ENCODE data around the gene BBS5.

DNA sequence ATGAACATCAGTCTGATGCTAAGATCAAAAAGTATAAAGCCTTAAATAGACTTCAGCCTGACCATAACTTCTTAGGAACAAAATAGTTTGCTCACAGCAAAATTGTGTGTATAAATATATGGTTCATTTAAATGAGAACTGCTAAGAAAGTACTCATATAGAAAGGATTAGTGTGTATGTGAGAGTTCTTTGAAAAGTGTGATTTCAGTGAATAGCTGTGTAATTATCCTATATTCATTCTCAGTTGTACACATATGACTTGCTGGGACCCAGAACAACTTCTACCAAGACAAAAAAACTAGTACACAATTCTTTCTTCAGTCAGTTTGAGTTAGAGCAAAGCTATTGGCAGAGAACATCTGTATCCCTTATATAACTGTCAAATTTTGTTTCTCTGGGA lies 7.2 kb downstream of the BBS5 start:
- TF ChIP-seq ZNF274 (IDR thresholded peaks at IDR 0.05; ENCODE audit: low read length), result no peak
- no peak for TF ChIP-seq ZNF274 (tag by site-specific recombination; IDR thresholded peaks at IDR 0.05; ENCODE audit: borderline replicate concordance)
- TF ChIP-seq, protein P1, sequence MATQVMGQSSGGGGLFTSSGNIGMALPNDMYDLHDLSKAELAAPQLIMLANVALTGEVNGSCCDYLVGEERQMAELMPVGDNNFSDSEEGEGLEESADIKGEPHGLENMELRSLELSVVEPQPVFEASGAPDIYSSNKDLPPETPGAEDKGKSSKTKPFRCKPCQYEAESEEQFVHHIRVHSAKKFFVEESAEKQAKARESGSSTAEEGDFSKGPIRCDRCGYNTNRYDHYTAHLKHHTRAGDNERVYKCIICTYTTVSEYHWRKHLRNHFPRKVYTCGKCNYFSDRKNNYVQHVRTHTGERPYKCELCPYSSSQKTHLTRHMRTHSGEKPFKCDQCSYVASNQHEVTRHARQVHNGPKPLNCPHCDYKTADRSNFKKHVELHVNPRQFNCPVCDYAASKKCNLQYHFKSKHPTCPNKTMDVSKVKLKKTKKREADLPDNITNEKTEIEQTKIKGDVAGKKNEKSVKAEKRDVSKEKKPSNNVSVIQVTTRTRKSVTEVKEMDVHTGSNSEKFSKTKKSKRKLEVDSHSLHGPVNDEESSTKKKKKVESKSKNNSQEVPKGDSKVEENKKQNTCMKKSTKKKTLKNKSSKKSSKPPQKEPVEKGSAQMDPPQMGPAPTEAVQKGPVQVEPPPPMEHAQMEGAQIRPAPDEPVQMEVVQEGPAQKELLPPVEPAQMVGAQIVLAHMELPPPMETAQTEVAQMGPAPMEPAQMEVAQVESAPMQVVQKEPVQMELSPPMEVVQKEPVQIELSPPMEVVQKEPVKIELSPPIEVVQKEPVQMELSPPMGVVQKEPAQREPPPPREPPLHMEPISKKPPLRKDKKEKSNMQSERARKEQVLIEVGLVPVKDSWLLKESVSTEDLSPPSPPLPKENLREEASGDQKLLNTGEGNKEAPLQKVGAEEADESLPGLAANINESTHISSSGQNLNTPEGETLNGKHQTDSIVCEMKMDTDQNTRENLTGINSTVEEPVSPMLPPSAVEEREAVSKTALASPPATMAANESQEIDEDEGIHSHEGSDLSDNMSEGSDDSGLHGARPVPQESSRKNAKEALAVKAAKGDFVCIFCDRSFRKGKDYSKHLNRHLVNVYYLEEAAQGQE (tag by site-specific recombination; IDR thresholded peaks at IDR 0.05), result no peak
- TF ChIP-seq, protein P2, sequence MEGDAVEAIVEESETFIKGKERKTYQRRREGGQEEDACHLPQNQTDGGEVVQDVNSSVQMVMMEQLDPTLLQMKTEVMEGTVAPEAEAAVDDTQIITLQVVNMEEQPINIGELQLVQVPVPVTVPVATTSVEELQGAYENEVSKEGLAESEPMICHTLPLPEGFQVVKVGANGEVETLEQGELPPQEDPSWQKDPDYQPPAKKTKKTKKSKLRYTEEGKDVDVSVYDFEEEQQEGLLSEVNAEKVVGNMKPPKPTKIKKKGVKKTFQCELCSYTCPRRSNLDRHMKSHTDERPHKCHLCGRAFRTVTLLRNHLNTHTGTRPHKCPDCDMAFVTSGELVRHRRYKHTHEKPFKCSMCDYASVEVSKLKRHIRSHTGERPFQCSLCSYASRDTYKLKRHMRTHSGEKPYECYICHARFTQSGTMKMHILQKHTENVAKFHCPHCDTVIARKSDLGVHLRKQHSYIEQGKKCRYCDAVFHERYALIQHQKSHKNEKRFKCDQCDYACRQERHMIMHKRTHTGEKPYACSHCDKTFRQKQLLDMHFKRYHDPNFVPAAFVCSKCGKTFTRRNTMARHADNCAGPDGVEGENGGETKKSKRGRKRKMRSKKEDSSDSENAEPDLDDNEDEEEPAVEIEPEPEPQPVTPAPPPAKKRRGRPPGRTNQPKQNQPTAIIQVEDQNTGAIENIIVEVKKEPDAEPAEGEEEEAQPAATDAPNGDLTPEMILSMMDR (tag by site-specific recombination; IDR thresholded peaks at IDR 0.05), result no peak
- no peak for TF ChIP-seq ZNF629 (tag by site-specific recombination; IDR thresholded peaks at IDR 0.05)
- TF ChIP-seq ZNF660 (tag by site-specific recombination; IDR thresholded peaks at IDR 0.05), result no peak
- TF ChIP-seq MZF1 (tag by site-specific recombination; IDR thresholded peaks at IDR 0.05; ENCODE audit: borderline replicate concordance), result no peak
- TF ChIP-seq KLF10 (tag by site-specific recombination; IDR thresholded peaks at IDR 0.05), result no peak
- no peak for TF ChIP-seq ZNF501 (tag by site-specific recombination; IDR thresholded peaks at IDR 0.05)
- no peak for TF ChIP-seq ZNF133 (tag by site-specific recombination; IDR thresholded peaks at IDR 0.05)
- TF ChIP-seq, protein P3, sequence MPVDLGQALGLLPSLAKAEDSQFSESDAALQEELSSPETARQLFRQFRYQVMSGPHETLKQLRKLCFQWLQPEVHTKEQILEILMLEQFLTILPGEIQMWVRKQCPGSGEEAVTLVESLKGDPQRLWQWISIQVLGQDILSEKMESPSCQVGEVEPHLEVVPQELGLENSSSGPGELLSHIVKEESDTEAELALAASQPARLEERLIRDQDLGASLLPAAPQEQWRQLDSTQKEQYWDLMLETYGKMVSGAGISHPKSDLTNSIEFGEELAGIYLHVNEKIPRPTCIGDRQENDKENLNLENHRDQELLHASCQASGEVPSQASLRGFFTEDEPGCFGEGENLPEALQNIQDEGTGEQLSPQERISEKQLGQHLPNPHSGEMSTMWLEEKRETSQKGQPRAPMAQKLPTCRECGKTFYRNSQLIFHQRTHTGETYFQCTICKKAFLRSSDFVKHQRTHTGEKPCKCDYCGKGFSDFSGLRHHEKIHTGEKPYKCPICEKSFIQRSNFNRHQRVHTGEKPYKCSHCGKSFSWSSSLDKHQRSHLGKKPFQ (tag by site-specific recombination; IDR thresholded peaks at IDR 0.05), result no peak
